ENCODE results near the gene GPR176.
A peak's percentile ranks its signal among the peaks of the same experiment; 100 is the strongest.

Gene GPR176

GRCh38 chr15:39919748-39920509 lies at the start of gene GPR176:
Gene GPR176 (minus strand): TSS chr15:39920266. CDS start chr15:39920026, 240 bp downstream.
- TF ChIP-seq CTCF (IDR thresholded peaks at IDR 0.05; ENCODE audit: control insufficient read depth, insufficient read depth, low read depth, low read length, missing control alignments): peak; percentile 7
- peak within 1 kb of the TSS; percentile 82 for H3K4me3 ChIP-seq (ENCODE audit: control insufficient read depth, low read depth, low read length)
- DNase-seq (ENCODE audit: low read depth): peak; percentile 69

- DNase-seq (ENCODE audit: low read depth): no peak
Measured at GRCh38 chr15:39969002-39969394, 48.9 kb upstream of the GPR176 start.

GRCh38 chr15:39968273-39969001 lies 48.4 kb upstream of the GPR176 start:
- no peak overlapping the region for H3K4me3 ChIP-seq (ENCODE audit: control insufficient read depth, low read depth, low read length)
- DNase-seq (ENCODE audit: low read depth): no peak
- TF ChIP-seq CTCF (IDR thresholded peaks at IDR 0.05; ENCODE audit: control insufficient read depth, insufficient read depth, low read depth, low read length, missing control alignments): no peak

More at GRCh38 chr15:39969002-39969394, 48.9 kb upstream of the GPR176 start:
- TF ChIP-seq CTCF (IDR thresholded peaks at IDR 0.05; ENCODE audit: control insufficient read depth, insufficient read depth, low read depth, low read length, missing control alignments): no peak
- H3K4me3 ChIP-seq (ENCODE audit: control insufficient read depth, low read depth, low read length): no peak overlapping the region

- no peak for TF ChIP-seq CTCF (IDR thresholded peaks at IDR 0.05; ENCODE audit: control insufficient read depth, insufficient read depth, low read depth, low read length, missing control alignments)
- no peak overlapping the region for H3K4me3 ChIP-seq (ENCODE audit: control insufficient read depth, low read depth, low read length)
- DNase-seq (ENCODE audit: low read depth): no peak
Measured at GRCh38 chr15:39966521-39966920, 46.5 kb upstream of the GPR176 start.

GRCh38 chr15:39963786-39964185 lies 43.7 kb upstream of the GPR176 start:
- no peak for TF ChIP-seq CTCF (IDR thresholded peaks at IDR 0.05; ENCODE audit: control insufficient read depth, insufficient read depth, low read depth, low read length, missing control alignments)
- DNase-seq (ENCODE audit: low read depth): peak; percentile 80

GRCh38 chr15:39961051-39961450 lies 41.0 kb upstream of the GPR176 start:
- H3K4me3 ChIP-seq (ENCODE audit: control insufficient read depth, low read depth, low read length): no peak overlapping the region
- TF ChIP-seq CTCF (IDR thresholded peaks at IDR 0.05; ENCODE audit: control insufficient read depth, insufficient read depth, low read depth, low read length, missing control alignments): no peak
- no peak for DNase-seq (ENCODE audit: low read depth)

More at GRCh38 chr15:39963786-39964185, 43.7 kb upstream of the GPR176 start:
- H3K4me3 ChIP-seq (ENCODE audit: control insufficient read depth, low read depth, low read length): no peak overlapping the region

Data from AG09309 (cell line).